HAP-1 (cell line): ENCODE results near the gene LTB4R.

Experiments used
- DNase-seq, 2 experiments: peaks; one replicate each; pipeline ENCODE4 v3.0.0-alpha.2; 2016 to 2020; ENCODE audit warnings: low spot score in 2 of 2
- H3K27me3 ChIP-seq: fragments of 250-450 bp; sonication (Bioruptor Pico); 2 replicates; pipeline ENCODE4 v1.5.1; 2020; ENCODE audit warnings: low read depth, mild to moderate bottlenecking, moderate library complexity
- H3K36me3 ChIP-seq: fragments of 250-450 bp; sonication (Bioruptor Pico); replicated peaks from 2 replicates; pipeline ENCODE4 v1.5.1; 2020; ENCODE audit warnings: mild to moderate bottlenecking
- H3K4me1 ChIP-seq: fragments of 250-450 bp; sonication (Bioruptor Pico); 2 replicates; pipeline ENCODE4 v1.5.1; 2020; ENCODE audit warnings: mild to moderate bottlenecking
- H3K4me3 ChIP-seq: fragments of 250-450 bp; sonication (Bioruptor Pico); 2 replicates; pipeline ENCODE4 v1.5.1; 2020; ENCODE audit warnings: mild to moderate bottlenecking, moderate library complexity
- H3K9me3 ChIP-seq: fragments of 250-450 bp; sonication (Bioruptor Pico); 2 replicates; pipeline ENCODE4 v1.5.1; 2020; ENCODE audit warnings: mild to moderate bottlenecking, moderate library complexity
- in situ Hi-C: fragments of 300-500 bp; cut with MboI; formaldehyde crosslinking; loops from 3 replicates; pipeline ENCODE4 v1.14.3; 2020; ENCODE audit warnings: low sequenced_read_pairs, inconsistent platforms, mixed read lengths

LTB4R gene

DNA sequence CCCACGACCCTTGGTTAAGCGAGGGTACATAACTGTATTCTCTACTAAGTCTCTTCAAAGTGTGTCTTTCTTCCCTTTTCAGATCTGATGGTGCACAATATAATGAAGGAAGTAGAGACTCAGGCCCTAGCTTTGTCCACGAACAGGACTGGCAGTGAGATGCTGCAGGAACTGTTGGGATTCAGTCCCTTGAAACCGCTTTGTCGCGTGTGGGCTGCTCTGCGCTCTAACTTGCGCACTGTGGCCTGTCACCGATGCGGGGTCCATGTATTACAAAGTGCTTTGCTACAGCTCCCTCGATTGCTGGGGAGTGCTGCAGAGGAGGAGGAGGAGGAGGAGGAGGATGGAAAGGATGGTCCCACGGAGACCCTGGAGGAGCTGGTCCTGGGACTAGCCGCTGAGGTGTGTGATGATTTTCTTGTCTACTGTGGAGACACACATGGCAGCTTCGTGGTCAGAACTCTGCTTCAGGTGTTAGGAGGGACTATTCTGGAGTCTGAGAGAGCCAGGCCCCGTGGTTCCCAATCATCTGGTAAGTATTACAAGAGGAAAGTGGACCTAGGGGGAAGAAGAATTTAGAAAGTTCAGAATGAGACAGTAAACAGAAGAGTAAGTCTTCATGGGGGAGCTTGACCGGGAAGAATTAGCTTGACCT is 10.8 kb upstream of the LTB4R start:
- Histone ChIP-seq H3K4me1 (peaks cover 12% of the 10 kb centered on the region), H3K27me3 (no peaks in the 10 kb centered on the region), H3K36me3 (peaks cover 48% of the 10 kb centered on the region), H3K4me3 (peak overlapping the region; percentile 76), H3K9me3 (no peaks in the 10 kb centered on the region)
- in situ Hi-C loops = no loop called here
- no peak for DNase-seq

GRCh38 chr14:24304019-24304387 is 7.3 kb upstream of the LTB4R start:
- DNase-seq = no peak
- Histone ChIP-seq H3K27me3 (no peaks in the 10 kb centered on the region), H3K4me1 (peaks cover 5% of the 10 kb centered on the region), H3K4me3 (no peak overlapping the region), H3K36me3 (peaks cover 57% of the 10 kb centered on the region), H3K9me3 (no peaks in the 10 kb centered on the region)
- in situ Hi-C loops = no loop called here

DNA sequence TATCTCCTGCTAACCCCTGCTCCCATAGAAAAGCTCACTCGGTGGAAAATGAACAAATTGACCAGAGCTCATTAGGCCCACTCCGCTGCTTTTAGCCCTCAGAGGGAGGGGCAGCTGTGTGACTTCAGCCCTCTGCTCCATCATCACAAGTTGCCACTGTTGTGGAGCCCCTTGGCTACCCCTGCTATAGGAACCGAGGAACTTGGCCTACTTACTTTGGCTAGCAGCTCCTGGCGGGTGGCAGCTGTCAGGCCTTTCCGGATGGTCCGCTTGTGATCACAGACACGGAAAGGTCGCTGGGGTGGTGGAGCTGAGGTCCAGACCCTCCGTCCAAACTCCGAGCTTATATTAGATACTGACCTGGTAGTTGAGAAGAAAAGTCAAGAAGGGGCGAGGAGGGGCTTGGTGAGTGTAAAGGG is 4.1 kb upstream of the LTB4R start:
- Histone ChIP-seq H3K4me1 (no peaks in the 10 kb centered on the region), H3K4me3 (no peak overlapping the region), H3K9me3 (no peaks in the 10 kb centered on the region), H3K36me3 (peaks cover 58% of the 10 kb centered on the region), H3K27me3 (no peaks in the 10 kb centered on the region)
- DNase-seq = no peak
- in situ Hi-C loops = no loop called here

DNA sequence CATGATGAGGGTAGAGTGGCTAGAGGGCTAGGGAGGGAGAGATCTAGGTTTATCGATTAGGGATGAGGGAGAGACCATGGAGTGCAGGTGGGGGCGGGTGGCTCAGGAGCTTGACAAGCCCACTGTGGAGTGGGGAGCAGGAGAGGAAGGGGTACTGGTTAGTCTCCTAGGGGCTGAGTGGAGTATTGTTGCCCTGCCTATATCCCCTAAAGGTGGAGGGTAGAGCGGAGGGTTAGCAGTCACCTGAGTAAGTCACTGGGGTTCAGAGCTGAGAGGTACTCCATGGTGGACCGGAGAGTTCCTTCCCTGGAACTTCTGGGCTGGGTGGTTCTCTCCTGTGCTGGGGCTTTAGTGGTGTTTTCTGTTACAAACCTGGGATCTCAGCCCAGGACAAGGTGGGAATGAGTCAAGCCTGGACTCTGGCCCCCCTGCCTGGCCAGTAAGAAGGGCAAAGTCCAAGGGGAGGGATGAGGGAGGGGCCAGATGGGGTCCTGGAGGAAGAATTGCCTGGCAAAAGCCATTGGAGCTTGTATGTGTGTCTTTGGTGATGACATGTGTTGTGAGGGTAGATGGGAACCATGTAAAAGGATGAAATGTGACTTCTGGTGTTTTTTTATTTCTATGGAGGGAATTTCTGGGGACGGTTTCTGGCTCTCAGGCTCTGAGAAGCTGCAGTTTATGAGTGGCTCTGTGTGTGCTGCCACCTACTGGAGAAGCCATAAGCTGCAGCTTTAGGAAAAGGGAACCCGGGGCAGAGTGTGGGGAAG is 3.5 kb upstream of the LTB4R start, which contains the start of gene CIDEB:
Gene CIDEB (minus strand): TSS at position 403 of the 767 bp plus-strand sequence. CDS start 119 bp downstream, at position 284.
- Histone ChIP-seq H3K9me3 (no peaks in the 10 kb centered on the region), H3K4me1 (no peaks in the 10 kb centered on the region), H3K36me3 (peaks cover 52% of the 10 kb centered on the region), H3K4me3 (no peak within 1 kb of the TSS), H3K27me3 (no peaks in the 10 kb centered on the region)
- peak; percentile 22 to 78 for DNase-seq
- in situ Hi-C loops = no loop called here

GRCh38 chr14:24308342-24309124 is 2.8 kb upstream of the LTB4R start:
- H3K36me3 ChIP-seq = peaks cover 47% of the 10 kb centered on the region
- H3K4me3 ChIP-seq = no peak overlapping the region
- in situ Hi-C loops = no loop called here
- H3K27me3 ChIP-seq = no peaks in the 10 kb centered on the region
- no peaks in the 10 kb centered on the region for H3K4me1 ChIP-seq
- DNase-seq = no peak
- H3K9me3 ChIP-seq = no peaks in the 10 kb centered on the region

- H3K9me3 ChIP-seq = no peaks in the 10 kb centered on the region
- no peak for DNase-seq
- in situ Hi-C loops = no loop called here
- H3K4me1 ChIP-seq = no peaks in the 10 kb centered on the region
- H3K27me3 ChIP-seq = no peaks in the 10 kb centered on the region
- peaks cover 35% of the 10 kb centered on the region for H3K36me3 ChIP-seq
- H3K4me3 ChIP-seq = no peak within 1 kb of the TSS
These were observed 1.6 kb upstream of the LTB4R start, which contains the start of gene LTB4R2 for GRCh38 chr14:24309538-24310264. Gene LTB4R2, plus strand, starts transcription at chr14:24310140. Its CDS starts 525 bp downstream, at chr14:24310665.

DNA sequence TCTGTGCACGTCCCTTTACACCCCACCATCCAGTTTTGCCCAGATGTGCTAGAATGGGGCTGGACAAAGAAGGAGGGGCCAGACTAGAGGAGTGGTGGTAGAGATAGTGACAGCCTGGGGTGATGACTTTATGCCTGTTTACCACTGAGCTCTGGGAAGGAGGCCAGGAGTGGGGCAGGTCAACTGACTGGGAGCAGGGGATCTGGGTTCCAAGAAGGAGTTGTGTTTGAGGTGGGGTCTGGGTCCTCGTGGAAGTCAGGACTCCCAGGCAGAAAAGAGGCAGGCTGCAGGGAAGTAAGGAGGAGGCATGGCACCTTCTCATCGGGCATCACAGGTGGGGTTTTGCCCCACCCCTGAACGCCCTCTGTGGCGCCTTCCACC is 1.0 kb upstream of the LTB4R start:
- Histone ChIP-seq H3K4me3 (no peak overlapping the region), H3K4me1 (no peaks in the 10 kb centered on the region), H3K27me3 (no peaks in the 10 kb centered on the region), H3K36me3 (peaks cover 30% of the 10 kb centered on the region), H3K9me3 (no peaks in the 10 kb centered on the region)
- in situ Hi-C loops = no loop called here
- no peak for DNase-seq

DNA sequence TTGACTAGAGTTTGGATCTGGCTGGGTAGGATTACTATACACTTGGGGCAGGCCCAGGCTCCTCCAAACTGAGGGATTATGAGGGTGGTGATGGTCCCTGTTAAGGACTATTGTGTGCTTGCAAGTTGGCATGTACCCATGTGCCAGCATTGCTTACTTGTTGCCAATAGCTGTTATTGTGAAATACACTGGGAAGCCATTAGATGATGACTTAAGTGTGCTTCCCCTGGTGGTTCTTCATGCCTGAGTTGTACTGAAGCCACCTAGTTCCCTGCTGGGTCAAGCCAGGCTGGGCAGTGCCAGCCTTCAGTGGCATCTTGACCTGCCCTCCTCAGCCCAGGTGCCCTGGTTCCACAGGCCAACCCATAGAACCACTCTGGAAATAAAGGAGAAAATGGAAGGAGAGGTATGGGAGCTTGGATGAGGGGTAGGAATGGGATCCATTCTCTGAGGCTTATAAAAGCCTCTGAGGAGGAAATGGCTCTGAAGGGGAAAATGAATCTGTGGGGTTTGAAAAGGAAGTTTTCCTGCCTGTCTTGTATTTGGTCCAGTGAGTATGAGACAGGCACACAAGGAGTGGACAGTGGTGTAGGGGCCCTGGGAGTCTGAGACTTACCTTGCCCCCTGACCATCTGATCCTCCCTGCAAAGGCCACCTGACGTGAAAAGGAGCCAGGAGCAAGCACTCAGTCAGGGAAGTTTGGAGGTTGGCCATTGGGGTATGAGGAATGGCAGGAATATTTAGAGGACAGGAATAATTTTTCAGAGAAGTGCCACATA is 724 bp downstream of the LTB4R start:
- Histone ChIP-seq H3K27me3 (no peaks in the 10 kb centered on the region), H3K4me1 (no peaks in the 10 kb centered on the region), H3K36me3 (peaks cover 15% of the 10 kb centered on the region), H3K9me3 (no peaks in the 10 kb centered on the region), H3K4me3 (no peak overlapping the region)
- in situ Hi-C loops = no loop called here
- DNase-seq = no peak

DNA sequence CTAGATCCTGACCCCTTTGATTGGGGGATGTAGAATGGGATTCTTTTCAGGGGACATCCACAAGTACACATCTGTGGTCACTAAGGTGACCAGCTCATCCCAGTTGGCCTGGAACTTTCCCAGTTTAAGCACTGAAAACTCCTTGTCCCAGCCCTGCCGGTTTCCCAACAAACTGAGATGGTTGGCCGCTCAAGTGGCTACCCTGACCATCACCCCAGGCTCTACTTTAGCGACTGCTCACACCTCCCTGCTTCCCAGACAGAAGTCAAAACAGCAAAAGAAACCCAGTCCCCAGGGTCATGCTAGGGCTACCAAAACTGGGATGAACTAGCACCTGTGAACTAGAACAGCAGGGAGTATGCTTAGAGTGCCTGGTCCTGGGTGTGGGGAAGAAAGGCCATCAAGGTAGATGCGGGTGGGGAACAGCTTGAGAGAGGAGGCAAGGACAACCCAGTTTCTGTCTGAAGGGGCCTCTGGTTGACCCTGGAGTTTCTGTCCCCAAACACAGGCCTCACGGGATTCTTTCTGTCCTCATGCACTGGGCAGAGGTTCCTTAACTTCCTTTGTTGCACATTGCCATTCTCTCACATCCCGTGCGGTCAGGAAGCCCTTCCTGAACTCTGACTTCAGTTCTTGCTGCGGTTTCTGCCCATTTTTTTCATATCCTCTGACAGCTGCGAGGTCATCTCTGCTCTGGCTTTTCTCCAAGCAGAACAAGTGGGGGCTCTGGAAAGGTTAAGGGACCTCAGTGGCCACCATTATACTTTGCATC is 1.6 kb downstream of the LTB4R start:
- H3K4me3 ChIP-seq = no peak overlapping the region
- no peaks in the 10 kb centered on the region for H3K4me1 ChIP-seq
- no peak for DNase-seq
- H3K27me3 ChIP-seq = no peaks in the 10 kb centered on the region
- peaks cover 15% of the 10 kb centered on the region for H3K36me3 ChIP-seq
- H3K9me3 ChIP-seq = no peaks in the 10 kb centered on the region
- in situ Hi-C loops = no loop called here

DNA sequence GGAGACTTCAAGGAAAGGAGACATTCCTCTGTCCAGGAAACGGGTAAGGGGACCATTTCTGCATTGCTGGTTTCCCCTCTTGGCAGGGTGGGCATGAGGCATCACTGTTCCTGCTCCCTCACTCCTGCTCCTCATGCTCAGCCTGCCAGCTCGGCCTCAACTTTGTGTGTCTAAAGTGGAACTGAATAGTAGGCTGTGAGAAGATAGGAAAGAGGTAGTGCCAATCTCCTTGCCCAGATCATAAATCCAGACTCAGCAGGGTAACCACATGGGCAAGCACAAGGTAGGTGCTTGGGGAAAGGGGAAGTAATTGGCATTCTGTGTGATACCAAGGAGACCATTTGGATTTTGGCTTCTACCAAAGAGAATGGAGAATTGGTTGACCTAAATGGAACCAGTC is 2.6 kb downstream of the LTB4R start:
- no peaks in the 10 kb centered on the region for H3K4me1 ChIP-seq
- peaks cover 8% of the 10 kb centered on the region for H3K36me3 ChIP-seq
- DNase-seq = no peak
- H3K27me3 ChIP-seq = no peaks in the 10 kb centered on the region
- in situ Hi-C loops = no loop called here
- no peak overlapping the region for H3K4me3 ChIP-seq
- H3K9me3 ChIP-seq = no peaks in the 10 kb centered on the region

GRCh38 chr14:24314377-24315193 is 3.3 kb downstream of the LTB4R start:
- no peak overlapping the region for H3K4me3 ChIP-seq
- no peaks in the 10 kb centered on the region for H3K9me3 ChIP-seq
- in situ Hi-C loops = no loop called here
- no peaks in the 10 kb centered on the region for H3K4me1 ChIP-seq
- peaks cover 3% of the 10 kb centered on the region for H3K36me3 ChIP-seq
- DNase-seq = no peak
- no peaks in the 10 kb centered on the region for H3K27me3 ChIP-seq
